Stimulated activated CD4-positive, alpha-beta T cell treated with anti-CD3 and anti-CD28 coated beads, Interleukin-1b, Interleukin-23, amount 100 ng/mL, for 48 hours (primary cell): ENCODE measurements around the gene OST4.

Experiments used
- DNase-seq: peaks from one replicate; pipeline ENCODE4 v3.0.0-alpha.2; 2020

Gene OST4

DNA sequence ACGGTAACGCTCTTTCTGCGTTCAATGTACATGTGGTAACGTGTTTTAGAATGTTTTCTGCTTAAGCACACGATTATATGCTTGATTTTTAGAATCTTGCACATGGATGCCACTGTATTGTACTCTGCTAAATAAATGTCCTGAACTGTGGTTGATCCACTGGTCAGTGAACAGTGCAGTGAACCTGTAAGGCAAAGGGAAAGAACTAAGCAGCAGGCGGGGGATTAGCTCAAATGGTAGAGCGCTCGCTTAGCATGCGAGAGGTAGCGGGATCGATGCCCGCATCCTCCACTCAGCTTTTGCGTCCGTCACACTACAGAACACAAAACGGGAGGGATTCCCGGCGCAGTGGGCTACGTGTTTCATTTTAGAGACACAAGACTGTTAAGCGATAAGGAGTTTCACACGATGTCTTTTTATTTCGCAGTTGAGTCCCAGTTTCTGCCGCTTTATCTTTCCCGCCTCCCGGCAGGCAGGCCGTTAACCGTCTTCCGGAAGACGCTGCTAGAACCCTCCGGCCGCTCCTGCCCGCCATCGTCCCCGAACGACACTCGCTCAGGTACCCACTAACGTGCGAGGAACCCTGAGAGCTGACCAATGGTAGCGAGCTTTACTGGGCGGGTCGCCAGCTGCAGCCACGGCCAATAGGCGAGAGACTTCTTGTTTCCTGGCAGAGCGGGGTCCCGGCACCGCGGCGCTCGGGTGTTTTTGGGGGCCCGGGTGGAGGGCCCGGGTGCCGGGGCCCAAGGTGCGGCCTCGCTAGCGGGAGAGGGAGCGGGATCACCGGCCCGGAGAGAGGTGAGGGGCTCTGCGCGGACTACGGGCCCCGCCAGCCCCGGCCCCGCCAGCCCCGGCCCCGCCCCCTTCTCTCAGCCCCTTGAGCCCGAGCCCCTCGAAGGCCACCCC lies 20.2 kb downstream of the OST4 start, which contains the start of gene AGBL5:
AGBL5 (plus strand) TSS at position 673 of the 906 bp plus-strand sequence. CDS start 1,291 bp downstream, outside the sequence.
- peak; percentile 96 for DNase-seq

DNA sequence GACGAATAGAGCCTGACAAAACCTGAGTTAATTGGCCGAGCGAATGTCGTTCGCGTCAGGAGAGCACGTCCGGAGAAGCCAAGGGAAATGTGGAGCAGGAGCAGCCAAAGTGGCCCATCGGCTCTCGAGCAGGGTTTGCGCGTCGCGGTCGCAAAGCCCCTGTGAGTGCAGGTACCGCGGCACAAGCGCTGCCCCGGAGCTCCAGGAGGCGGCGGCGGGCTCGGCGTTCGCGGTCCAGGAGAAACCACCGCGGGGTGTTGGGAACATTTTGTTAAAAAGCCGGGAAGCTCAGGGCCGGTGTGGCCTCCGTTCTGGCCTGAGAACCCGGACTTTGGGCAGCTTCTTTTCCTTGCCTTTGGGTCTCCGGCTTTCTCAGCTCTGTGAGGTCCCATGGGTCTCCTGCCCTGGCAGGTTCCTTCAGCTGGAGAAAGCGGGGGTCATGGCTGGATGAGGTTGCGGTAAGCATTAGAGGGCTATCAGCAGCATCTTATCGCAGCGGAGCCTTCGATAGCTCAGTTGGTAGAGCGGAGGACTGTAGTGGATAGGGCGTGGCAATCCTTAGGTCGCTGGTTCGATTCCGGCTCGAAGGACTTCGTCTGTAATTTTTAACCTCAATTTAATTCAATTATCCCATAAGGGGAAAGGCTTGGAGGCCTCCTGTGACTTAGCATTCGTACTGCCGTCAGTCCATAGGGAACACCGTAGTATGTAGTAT lies 21.0 kb downstream of the OST4 start:
- peak; percentile 92 for DNase-seq

DNA sequence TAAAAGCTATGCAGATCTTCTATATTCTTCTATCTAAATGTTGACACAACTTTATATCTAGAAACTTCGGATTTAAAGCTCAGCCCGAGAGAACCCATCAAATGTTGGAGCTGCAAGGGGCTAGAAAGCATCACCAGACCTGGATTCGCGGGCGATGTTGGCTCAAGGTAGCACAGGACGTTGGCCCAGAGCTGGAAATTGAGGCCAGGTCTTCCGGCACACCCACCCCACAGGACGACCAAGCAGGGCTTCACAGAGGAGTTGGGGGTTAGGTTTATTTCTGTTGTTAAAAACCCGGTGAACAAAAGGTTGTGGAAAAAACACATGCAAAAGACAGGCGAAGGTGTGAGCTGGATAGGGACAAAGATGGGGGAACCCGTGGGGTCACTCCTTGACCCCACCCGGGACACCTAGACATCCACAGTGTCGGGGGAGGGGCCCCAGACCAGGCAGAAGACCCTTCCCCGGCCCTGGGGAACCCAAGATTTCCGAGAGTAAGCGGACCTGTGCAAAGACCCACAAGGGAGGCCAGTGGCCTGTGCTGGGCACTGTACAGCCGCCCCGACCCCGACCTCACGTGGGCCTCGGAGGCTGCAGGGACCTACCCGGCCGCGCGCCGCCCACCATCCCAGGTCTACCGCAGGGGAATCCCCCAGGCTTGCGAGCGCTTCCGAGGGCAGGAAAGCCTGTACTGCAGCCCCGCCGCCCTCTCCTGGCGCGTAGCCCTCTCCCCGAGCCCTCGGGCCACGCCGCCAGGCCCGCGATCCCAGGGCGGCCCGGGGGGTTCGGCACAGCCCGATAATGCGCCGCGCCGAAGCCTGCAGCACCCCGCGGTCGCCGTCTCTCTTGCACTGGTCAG lies 21.8 kb downstream of the OST4 start:
- DNase-seq, result peak; percentile 67

DNA sequence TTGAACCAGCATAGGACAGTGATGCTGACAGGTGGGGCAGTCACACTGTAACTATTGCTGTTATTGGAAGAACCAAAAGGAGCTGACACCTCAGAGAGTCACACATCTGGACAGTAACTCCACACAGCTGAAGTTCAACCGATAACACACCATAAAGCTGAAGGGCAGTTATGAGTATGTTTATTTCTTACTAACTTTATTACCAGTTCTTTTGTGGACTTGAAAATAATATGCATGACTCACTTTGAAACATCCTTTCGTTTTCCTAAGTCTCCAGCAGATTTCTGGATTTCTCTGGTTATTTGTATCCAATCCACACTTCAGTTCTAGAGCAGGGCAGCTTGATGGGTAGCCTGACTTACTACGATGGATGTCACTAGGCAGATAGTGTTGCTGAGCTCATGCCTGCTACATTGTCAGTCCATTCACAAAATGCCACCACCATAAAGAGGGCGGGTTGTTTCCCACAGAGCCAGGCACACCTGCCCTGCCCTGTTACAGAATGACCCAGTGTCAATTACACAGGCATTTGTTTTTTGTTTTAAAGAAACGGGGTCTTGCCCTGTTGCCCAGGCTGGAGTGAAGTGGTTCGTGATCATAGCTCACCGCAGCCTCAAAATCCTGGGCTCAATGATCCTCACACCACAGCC lies 28.3 kb downstream of the OST4 start:
- no peak for DNase-seq

DNA sequence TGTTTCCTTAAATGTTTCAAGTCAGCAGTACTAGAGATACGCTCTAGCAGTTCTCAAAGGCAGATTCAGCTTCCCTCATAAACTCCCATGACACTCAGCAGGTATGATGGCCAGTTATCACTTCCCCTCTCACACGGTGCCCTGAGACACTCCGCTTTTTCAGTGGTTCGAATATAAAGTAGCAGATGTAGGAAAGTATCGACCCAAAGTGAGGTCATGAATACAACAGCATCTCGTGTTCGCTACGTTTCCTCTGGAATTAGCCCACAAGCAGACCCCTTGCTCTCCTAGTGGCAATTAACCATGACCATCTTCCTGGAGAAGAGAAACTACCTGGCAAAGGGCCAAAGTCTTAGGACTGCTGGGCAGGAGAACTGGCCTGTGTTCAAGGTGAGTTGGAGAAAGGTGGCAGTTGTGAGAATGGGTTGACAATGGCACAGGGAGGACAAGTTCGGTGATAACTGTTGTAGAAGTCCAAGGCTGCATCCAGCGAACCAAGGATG lies 29.2 kb downstream of the OST4 start:
- DNase-seq, result no peak

DNA sequence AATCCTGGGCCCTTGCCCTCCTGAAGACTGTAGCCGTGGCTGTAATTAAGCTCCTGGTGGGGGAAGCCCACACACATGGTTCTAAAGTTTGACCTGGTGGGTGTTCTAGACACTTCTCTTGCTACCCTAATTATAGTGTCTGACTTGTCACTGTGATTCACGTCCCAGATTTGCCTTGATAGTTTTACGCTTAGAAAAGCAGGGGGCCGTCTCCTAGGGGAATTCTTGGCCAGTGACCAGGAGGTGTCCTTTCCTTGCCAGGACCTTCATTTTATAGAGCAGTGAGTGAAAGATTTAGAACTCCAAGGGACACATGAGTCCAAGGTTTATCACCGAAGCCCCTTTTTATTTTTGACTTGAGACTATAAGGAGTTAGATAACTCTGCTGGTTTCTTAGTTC lies 29.7 kb downstream of the OST4 start:
- DNase-seq, result no peak

DNA sequence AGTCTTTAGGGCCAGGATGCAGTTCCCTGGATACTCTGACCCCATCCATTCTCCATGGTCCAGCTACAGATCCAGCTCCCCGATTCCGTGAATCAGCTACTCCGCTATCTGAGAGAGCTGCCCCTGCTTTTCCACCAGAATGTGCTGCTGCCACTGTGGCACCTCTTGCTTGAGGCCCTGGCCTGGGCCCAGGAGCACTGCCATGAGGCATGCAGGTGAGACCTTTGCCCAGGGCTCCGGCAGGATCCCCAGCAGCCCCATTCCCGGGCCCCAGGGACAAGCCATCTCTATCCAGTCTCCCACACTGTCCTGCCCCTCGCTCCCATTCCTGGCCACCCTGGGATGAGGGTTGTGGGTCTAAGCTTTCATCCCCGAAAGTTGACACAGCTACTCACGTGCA lies 31.2 kb downstream of the OST4 start:
- no peak for DNase-seq

DNA sequence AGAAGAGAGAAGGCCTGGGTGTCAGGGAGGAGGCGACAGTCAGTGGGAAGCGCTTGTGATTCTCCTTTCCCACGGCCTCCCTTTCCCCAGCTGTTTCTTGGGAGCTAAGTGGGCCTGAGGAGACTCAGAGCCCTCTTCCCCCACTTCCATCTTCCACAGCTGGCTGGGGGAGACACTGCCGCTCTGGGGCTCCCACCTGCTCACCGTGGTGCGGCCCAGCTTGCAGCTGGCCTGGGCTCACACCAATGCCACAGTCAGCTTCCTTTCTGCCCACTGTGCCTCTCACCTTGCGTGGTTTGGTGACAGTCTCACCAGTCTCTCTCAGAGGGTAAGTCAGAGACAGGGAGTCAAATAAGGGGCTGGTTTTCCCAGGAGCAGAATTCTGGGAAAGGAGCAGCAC lies 31.6 kb downstream of the OST4 start:
- DNase-seq, result no peak

DNA sequence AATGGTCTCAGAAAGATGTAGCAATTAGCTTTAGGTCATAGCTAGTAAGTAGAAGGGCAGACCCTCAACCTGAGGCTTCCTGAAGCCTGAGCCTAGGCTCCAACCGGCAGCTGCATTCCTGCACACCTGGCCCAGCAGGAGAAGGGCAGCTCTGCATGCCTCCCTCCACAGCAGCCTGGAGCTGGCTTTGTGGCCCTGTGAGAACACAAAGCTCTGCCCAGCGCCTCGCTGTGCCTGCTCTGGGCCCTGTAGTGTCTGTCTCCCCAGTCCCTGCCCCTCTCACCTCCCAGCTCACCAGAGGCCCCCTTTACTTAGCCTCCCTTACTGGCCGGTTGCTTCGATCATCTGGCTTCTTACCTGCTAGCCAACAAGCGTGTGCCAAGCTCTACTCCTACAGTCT lies 32.0 kb downstream of the OST4 start:
- no peak for DNase-seq

DNA sequence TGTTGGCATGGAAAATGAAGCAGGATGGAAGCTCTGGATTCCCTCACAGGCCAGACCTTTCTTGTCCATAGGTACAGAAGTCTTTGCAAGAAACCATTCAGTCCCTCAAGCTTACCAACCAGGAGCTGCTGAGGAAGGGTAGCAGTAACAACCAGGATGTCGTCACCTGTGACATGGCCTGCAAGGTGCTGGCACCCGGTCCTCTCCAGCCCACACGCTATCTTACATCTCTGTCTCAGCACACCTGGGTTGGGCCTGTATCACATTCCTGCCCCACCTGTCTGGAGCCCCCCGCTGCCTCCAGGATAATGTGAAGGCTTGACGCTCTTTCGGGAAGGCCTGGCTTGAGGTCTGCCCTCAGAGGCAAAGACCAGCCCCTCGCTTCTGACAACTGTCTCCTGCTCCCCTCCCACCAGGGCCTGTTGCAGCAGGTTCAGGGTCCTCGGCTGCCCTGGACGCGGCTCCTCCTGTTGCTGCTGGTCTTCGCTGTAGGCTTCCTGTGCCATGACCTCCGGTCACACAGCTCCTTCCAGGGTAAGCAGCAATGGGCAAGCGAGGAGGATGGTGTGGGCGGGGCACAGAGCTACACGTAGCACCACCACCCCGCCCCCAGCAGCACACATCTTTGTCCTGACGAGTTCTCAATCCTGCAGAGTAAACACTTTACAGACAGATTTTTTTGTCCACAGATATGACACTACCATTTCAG lies 32.7 kb downstream of the OST4 start:
- DNase-seq, result no peak

DNA sequence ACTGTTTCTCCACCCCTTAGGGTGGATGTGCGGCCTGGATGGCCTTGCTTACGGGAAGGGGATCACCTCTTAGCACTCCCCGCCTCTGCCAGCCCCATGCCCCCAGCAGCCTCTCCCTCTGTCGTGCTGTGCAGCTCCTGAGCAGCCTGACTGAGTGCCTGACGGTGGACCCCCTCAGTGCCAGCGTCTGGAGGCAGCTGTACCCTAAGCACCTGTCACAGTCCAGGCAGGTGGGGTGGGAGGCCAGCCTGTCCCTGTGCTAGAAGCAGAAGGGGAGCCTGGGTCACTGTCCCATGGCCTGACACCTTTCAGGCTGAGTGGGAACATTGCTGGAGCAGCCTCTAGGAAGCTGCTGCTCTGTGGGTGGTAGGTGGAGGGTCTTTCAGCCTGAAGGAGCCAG lies 33.4 kb downstream of the OST4 start:
- DNase-seq, result no peak

DNA sequence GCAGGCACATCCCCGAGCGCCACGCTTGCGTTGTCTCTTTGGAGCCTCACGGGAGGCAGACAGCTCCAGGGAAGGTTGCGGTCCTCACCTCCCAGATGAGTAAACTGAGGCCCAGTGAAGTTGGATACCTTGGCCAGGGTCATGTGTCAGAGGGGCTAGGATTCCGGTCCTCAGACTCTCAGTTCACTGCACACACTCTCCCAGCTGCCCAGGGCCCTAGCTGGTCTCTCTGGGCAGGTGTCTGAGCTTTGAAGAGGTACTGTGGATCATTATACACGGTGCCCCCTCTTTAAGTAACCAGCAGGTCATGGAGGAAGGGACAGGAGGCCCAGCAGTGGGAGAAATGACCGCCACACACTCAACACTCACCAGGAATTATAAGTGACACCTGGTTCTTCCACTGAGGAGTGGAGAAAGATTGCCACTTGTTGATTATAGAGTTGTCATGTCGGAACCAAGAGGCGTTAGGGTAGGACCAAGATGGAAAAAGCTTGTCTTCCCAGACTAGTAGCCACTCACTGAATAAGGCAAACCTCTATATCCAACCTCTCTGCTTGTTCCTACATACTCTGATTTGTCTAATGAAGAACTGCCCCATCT lies 38.1 kb downstream of the OST4 start:
- no peak for DNase-seq

DNA sequence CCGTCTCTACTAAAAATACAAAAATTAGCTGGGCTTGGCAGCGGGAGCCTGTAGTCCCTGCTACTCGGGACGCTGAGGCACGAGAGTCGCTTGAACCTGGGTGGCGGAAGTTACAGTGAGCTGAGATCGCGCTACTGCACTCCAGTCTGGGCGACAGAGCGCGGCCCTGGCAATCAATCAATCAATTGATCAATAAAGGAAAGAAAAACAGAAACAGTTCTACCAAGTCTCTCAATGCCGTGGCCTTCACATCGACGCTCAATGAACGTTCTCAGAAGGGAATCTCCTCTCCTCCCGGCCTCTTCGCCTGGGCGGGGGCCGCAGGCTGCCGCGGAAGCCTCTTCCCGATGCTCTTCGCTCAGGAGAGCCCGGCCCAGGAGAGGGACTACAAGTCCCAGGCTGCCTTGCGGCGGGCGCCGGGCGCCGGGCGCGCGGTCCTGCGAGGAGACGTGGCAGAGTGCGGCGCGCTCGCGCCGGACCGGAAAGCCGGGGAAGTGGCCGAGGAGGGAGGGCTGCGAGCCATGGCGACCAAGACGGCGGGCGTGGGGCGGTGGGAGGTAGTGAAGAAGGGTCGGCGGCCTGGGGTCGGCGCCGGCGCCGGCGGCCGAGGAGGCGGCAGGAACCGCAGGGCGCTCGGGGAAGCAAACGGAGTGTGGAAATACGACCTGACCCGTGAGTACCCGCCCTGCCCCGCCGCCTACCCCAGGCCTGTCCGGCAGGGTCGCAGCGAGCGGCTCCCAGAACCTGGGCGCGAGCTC lies 38.8 kb downstream of the OST4 start, which contains the start of gene TMEM214:
TMEM214 (plus strand) TSS at position 471 of the 758 bp plus-strand sequence; CDS start at position 522, 51 bp downstream.
- DNase-seq, result peak; percentile 83

DNA sequence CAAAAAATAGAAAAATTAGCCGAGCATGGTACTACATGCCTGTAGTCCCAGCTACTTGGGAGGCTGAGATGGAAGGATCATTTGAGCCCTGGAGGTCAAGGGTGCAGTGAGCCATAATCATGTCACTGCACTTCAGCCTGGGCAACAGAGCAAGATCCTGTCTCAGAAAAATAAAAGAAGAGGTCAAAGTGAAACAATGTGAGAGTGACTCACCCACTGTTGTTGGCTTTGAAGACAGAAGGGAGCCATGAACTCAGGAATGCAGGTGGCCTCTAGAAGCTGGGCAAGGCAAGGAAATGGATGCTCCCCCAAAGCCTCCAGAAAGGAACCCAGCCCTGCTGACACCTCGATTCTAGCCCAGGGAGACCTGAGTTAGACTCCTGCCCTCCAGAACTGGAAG lies 42.4 kb downstream of the OST4 start:
- DNase-seq, result no peak

DNA sequence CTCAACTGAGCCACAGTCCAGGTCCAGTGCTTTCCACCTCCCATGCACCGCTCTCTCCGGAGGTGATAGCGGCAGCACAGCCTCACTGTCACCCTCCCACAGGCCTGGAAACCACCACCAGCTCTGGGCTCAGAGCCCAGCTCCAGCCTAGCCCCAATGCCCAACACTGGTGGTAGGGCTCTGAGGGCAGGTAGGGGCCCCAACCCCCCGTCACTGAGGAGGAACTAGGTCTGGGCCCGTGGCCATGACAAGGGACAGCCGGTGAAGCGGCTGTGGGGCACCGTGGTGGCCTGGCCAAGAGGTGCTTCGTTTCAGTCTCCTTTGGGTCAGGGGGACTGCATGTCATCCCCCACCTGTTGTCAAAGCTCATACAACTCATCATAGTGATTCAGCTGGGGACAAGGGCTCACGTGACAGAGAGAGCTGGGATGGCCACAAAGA lies 44.2 kb downstream of the OST4 start:
- DNase-seq, result no peak

DNA sequence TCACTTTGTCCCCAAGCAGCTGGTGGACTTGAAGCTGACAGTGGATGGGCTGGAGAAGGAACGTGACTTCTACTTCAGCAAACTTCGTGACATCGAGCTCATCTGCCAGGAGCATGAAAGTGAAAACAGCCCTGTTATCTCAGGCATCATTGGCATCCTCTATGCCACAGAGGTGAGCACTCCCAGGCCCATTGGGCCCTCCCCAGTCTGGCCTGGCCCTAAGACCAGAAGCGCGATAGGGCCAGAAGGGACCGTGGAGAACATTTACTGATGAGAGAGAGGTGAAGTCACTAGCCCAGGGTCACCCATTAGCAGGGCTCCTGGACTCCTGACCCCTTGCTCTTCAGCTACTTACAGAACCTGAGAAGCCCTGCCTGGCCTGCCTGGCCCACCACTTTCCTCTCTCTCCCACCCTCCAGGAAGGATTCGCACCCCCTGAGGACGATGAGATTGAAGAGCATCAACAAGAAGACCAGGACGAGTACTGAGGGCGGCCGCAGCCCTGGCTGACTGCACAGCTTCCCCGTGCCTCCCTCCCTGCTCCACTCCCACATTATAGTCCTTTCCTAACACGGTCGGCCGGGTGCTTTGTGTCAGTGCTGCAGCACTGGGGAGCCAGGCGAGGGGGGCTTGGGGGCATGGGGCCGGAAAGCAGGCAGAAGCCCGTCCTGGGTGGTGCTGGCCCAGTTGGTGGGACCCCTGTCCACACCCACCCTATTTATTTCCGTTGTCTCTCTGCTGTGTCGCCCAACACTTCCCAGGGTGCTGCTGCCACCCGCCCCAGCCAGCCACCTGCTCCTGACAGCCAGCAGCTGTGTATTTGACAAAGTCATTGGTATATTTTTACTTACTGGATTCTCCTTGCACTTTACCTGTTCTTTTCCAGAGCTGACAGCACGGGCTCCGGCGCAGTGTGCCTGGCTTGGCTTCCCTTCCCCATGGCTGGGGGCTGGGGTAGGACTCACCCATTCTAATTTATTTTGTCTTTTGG lies 45.3 kb downstream of the OST4 start:
- DNase-seq, result no peak

DNA sequence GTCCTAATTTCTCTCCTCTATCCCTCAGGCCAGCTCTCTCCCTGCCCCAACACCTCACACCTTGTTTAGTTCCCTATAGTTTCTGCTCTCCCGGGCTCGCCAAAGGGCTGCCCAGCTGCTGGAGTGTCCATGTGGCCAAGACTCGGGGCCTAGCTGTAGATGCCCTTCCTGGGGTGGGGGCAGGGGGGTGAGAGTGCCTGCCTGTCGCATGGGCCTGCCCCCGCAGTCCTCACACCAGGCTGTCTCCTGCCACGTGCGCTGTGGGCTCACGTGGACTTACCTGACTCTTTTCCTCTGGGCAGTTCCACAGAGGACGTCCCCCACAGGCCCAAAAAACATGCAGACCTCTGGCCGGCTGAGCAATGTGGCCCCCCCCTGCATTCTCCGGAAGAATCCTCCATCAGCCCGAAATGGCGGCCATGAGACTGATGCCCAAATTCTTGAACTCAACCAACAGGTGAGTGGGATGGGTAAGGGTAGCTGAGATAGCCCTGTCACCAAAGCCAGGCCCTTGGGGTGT lies 46.1 kb downstream of the OST4 start:
- DNase-seq, result no peak

DNA sequence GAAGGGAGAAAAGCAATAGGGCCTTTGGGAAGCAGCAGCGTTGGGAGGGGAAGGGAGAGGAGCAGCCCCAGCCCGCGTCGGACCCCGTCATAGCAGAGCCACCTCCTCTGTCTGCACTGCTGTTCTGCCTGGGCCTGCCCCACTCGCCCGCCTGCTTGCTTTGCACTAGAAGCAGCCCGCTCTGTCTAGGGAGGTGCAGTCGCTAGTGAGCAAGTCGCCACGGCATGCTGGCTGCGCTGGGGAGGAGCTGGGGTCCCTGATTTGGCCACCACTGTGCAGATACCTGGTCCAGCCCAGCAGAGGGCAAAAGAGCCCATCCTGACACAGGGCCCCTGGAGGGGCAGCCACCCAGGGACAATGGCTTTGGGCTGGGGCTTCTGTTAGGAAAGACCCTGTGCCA lies 46.6 kb downstream of the OST4 start:
- DNase-seq, result no peak

DNA sequence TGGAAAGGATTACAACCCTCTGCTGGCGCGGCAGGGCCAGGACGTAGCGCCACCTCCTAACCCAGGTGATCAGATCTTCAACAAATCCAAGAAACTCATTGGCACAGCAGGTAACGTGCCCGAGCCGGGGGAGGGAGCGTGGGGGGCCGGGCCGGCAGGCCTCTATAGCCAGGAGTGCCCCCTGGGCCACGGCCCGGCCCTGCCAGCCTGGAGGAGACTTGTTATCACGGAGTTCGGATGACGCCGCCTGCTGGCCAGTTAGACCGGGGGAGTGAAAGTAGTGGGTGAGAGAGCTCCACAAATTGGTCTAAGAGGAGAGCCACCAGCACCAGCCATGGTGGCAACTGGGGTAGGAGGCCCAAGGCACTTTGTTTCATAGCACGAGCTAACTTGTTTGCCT lies 47.3 kb downstream of the OST4 start:
- no peak for DNase-seq
